NCI-H510A (cell line): ENCODE data around the gene ALDH6A1.

Source experiments
- DNase-seq: peaks from one replicate; lab custom pipeline; 2025; lab: John Stamatoyannopoulos, UW

The ALDH6A1 gene

GRCh38 chr14:74049876-74050495, 34.3 kb downstream of the ALDH6A1 start:
- DNase-seq = no peak

- DNase-seq = no peak
Observed at GRCh38 chr14:74048281-74048680, 36.0 kb downstream of the ALDH6A1 start.

GRCh38 chr14:74045522-74045921, 38.7 kb downstream of the ALDH6A1 start:
- DNase-seq = no peak

GRCh38 chr14:74042296-74042695, 42.0 kb downstream of the ALDH6A1 start:
- no peak for DNase-seq

GRCh38 chr14:74038020-74038859, 46.0 kb downstream of the ALDH6A1 start:
- DNase-seq = no peak

GRCh38 chr14:74035556-74035955, 48.7 kb downstream of the ALDH6A1 start:
- DNase-seq = no peak

GRCh38 chr14:74034572-74034971, 49.7 kb downstream of the ALDH6A1 start:
- no peak for DNase-seq

- DNase-seq = no peak
Observed at GRCh38 chr14:74029136-74029535, 55.1 kb downstream of the ALDH6A1 start.

- no peak for DNase-seq
Observed at GRCh38 chr14:74022346-74022745, 61.9 kb downstream of the ALDH6A1 start.

GRCh38 chr14:74019408-74020137, 64.7 kb downstream of the ALDH6A1 start:
- DNase-seq = no peak

GRCh38 chr14:74018586-74019407, 65.5 kb downstream of the ALDH6A1 start, which contains the start of the genes BBOF1 and ENTPD5:
BBOF1 (plus strand) TSS chr14:74019349; CDS start chr14:74019479, 130 bp downstream.
ENTPD5 (minus strand) TSS chr14:74019288; CDS start chr14:73988102, 31,186 bp downstream.
- DNase-seq = peak; percentile 47

- no peak for DNase-seq
Observed at GRCh38 chr14:74018174-74018585, 66.1 kb downstream of the ALDH6A1 start.

GRCh38 chr14:74015963-74016362, 68.3 kb downstream of the ALDH6A1 start:
- no peak for DNase-seq

GRCh38 chr14:74015176-74015575, 69.1 kb downstream of the ALDH6A1 start:
- DNase-seq = no peak

- no peak for DNase-seq
Observed at GRCh38 chr14:74014299-74014698, 70.0 kb downstream of the ALDH6A1 start.

GRCh38 chr14:74008843-74009499, 75.3 kb downstream of the ALDH6A1 start:
- no peak for DNase-seq
